ENCODE results near the gene ZNF791. TPM values are rescaled to one million over a fixed set of nuclear protein-coding genes. Genes with fewer than 3 reads are reported as not detected.
A peak's percentile ranks its signal among the peaks of the same experiment; 100 is the strongest.
"Not testable (repeated sequence)": the region's sequence is repeated elsewhere in the genome, so short reads cannot be mapped to it uniquely, and the experiment has no call there.

Gene ZNF791
- total RNA-seq, 1 donor from 2014 or later, result 13.6 TPM

GRCh38 chr19:12665671-12666264 is 55.0 kb downstream of the ZNF791 start:
- no peak for DNase-seq (ENCODE audit: low read depth)

GRCh38 chr19:12666265-12667048 is 55.7 kb downstream of the ZNF791 start, which contains the start of the genes MAN2B1 and WDR83:
Gene MAN2B1 (minus strand): TSS chr19:12666742. CDS start chr19:12666701, 41 bp downstream.
Gene WDR83 (plus strand): TSS chr19:12666807. CDS start chr19:12669791, 2,984 bp downstream.
- DNase-seq (ENCODE audit: low read depth), result peak; percentile 78

- no peak for DNase-seq (ENCODE audit: low read depth)
Measured at GRCh38 chr19:12667731-12668302, 57.1 kb downstream of the ZNF791 start.

GRCh38 chr19:12668346-12668745 is 57.6 kb downstream of the ZNF791 start:
- DNase-seq (ENCODE audit: low read depth), result no peak

GRCh38 chr19:12668932-12669269 is 58.2 kb downstream of the ZNF791 start:
- peak; percentile 62 for DNase-seq (ENCODE audit: low read depth)

- DNase-seq (ENCODE audit: low read depth), result peak; percentile 87
Measured at GRCh38 chr19:12669270-12670158, 58.8 kb downstream of the ZNF791 start.

GRCh38 chr19:12670159-12670928 is 59.6 kb downstream of the ZNF791 start:
- no peak for DNase-seq (ENCODE audit: low read depth)

- no peak for DNase-seq (ENCODE audit: low read depth)
Measured at GRCh38 chr19:12672744-12673143, 62.0 kb downstream of the ZNF791 start.

- DNase-seq (ENCODE audit: low read depth), result no peak
Measured at GRCh38 chr19:12675399-12675798, 64.7 kb downstream of the ZNF791 start.

- DNase-seq (ENCODE audit: low read depth), result no peak
Measured at GRCh38 chr19:12675940-12676339, 65.2 kb downstream of the ZNF791 start.

GRCh38 chr19:12676384-12676792 is 65.7 kb downstream of the ZNF791 start:
- peak; percentile 82 for DNase-seq (ENCODE audit: low read depth)

- no peak for DNase-seq (ENCODE audit: low read depth)
Measured at GRCh38 chr19:12676928-12677327, 66.2 kb downstream of the ZNF791 start.

GRCh38 chr19:12678039-12678438 is 67.3 kb downstream of the ZNF791 start:
- DNase-seq (ENCODE audit: low read depth), result not testable (repeated sequence)

- no peak for DNase-seq (ENCODE audit: low read depth)
Measured at GRCh38 chr19:12680034-12680433, 69.3 kb downstream of the ZNF791 start.

GRCh38 chr19:12681074-12681987 is 70.6 kb downstream of the ZNF791 start, which contains the start of gene DHPS:
Gene DHPS (minus strand): TSS chr19:12681880. CDS start chr19:12681766, 114 bp downstream.
- DNase-seq (ENCODE audit: low read depth), result peak; percentile 97

Data from myocyte (in vitro differentiated cells).